OCI-M2 (cell line): Measurements from ENCODE around the gene CNKSR1.

ENCODE experiments used
- DNase-seq: peaks from one replicate; lab custom pipeline; 2025; ENCODE audit not compliant: unreplicated experiment; lab: John Stamatoyannopoulos, UW

CNKSR1 gene, protein sequence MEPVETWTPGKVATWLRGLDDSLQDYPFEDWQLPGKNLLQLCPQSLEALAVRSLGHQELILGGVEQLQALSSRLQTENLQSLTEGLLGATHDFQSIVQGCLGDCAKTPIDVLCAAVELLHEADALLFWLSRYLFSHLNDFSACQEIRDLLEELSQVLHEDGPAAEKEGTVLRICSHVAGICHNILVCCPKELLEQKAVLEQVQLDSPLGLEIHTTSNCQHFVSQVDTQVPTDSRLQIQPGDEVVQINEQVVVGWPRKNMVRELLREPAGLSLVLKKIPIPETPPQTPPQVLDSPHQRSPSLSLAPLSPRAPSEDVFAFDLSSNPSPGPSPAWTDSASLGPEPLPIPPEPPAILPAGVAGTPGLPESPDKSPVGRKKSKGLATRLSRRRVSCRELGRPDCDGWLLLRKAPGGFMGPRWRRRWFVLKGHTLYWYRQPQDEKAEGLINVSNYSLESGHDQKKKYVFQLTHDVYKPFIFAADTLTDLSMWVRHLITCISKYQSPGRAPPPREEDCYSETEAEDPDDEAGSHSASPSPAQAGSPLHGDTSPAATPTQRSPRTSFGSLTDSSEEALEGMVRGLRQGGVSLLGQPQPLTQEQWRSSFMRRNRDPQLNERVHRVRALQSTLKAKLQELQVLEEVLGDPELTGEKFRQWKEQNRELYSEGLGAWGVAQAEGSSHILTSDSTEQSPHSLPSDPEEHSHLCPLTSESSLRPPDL

DNA sequence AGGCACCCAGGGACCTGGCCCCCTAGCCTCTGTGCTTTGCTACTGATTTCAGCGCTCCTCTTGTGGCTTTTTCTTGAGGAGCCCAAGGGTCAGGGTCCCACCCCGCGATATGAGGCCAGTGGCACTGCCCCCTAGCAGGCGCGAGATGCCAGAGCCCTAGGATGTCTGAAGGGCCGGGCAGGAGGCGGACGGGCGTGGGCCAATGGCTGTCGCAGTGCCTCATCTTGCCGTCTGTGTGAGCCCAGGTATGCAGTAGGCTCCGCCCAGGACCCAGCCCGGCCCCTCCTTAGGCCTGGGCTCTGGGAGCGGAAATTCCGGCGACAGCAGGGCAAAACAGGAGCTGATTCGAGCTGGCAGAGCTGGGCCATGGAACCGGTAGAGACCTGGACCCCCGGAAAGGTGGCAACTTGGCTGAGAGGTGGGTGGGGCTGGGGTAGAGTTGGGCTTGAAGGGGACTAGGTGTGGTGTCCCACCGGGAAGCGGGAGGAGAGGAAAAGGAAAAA, at the start of gene CNKSR1:
Gene CNKSR1, plus strand, starts transcription at position 310 of the 503 bp plus-strand sequence. Its CDS starts 57 bp downstream, at position 367.
- DNase-seq: no peak

DNA sequence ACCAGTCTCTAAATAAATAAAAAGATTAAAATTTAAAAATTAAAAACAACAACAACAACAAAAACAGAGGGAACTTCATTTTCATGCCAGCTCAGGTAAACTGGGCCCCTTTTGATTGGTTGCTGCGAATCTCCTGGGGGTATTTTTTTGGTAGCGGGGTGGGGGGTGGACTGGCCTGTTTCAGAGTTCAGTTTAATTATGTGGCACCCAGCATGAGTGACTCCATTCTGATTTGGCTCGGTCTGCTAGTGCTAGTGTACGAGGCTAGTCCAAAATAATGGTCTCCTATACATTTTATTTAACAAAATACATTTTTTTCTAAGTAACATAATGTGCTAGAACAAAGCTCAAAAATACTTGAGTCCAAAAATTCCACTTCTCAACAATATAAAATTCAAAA, 47.5 kb upstream of the CNKSR1 start:
- DNase-seq: no peak

DNA sequence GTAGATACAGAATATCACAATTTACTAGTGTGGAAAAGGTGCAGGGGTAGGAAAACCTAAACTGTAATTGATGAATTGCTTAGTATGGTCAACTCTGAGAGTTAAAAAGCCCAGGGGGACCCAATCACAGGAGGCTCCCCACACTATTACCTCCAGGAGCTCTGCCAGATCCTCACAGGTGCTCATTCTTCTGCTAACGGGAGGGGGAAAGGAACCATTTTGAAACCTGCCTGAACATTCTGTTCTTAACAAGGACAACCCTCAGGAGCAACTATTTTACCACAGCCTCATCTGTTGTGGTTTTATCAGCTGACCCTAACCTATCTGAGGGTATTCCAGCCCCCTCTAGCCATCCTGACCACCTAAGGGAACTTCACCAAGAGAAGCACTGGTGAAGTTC, 46.6 kb upstream of the CNKSR1 start:
- no peak for DNase-seq

DNA sequence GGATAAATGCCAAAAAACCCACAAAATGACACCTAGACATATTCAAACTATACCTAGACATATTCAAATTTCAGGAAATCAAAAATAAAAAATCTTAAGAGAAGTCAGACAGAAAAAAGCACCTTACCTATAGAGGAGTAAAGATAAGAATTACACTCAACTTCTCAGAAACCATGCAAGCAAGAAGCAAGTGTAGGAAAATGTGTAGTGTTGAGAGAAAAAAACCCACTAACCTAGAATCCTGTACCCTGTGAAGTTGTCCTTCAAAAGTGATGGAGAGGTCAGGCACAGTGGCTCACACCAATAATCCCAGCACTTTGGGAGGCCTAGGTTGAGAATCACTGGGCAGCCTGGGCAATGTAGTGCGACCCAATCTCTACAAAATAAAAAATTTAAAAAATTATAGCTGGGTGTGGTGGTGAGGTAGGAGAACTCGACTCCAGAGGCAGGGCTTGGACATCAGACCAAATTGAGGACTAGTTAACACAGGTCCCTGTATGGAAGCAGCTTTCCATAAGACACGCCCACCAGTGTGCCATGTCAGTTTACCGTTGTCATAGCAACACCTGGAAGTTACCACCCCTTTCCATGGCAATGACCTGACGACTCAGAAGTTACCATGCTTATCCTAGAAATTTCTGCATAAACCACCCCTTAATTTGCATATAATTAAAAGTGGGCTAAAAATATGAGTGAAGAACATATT, 45.0 kb upstream of the CNKSR1 start:
- no peak for DNase-seq

DNA sequence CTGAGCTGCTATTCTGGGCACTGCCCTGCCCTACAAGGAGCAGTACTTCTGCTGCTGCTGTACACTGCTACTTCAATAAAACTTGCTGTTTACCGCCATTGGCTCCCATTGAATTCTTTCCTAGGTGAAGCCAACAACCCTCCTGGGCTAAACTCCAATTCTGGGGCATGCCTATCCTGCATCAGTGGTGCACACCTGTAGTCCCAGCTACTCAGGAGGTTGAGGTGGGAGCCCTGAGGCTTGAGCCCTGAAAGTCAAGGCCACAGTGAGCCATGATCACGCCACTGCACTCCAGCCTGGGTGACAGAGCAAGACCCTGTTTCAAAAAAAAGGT, 44.5 kb upstream of the CNKSR1 start:
- DNase-seq: no peak

DNA sequence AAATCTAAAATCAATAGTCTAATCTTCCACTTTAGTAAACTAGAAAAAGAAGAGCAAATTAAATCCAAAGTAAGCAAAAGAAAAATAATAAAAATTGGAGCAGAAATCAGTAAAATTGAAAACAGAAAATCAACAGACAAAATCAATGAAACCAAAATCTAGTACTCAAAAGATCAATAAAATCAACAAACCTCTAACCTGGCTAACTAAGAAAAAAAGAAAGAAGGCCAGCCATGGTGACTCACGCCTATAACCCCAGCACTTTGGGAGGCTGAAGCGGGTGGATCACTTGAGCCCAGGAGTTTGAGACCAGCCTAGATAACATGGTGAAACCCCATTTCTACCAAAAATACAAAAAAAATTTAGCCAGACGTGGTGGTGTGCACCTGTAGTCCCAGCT, 42.8 kb upstream of the CNKSR1 start:
- no peak for DNase-seq

DNA sequence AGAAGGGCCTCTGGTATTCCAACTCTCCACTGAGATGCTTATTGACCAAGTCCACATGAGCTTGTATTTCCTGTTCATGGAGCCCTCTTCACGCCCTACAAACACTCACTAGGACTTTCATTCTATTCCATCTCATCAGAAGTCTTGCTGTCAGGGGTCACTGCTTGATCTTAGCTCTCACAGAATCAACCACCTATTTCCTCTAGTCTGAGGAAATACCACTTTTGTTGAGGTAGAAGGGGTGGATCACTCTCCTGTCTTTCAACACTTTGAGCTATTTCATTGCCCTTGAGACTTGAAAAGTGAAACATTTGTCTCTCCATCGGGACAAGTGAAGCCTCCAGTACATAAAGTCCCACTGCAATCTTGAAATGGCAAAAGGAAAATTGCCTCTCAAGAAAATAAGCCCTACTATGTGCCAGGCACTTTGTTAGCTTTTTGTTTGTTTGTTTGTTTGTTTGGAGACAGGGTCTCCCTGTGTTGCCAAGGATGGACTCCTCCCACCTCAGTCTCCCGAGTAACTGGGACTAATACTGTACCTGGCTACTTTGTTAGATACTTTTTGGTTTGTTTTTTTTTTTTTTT, 38.2 kb upstream of the CNKSR1 start:
- DNase-seq: no peak

DNA sequence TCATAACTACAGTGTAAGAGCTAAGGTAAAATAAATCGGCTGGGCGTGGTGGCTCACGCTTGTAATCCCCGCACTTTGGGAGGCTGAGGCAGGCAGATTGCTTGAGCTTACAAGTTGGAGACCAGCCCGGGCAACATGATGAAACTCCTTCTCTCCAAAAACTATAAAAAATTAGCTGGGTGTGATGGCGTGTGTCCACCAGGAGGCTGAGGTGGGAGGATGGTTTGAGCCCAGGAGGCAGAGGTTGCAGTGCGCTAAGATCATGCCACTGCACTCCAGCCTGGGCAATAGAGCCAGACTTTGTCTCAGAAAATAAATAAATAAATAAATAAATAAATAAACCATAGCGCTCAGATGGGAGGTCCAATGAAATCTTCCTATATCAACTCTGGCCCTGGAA, 35.1 kb upstream of the CNKSR1 start:
- DNase-seq: no peak

DNA sequence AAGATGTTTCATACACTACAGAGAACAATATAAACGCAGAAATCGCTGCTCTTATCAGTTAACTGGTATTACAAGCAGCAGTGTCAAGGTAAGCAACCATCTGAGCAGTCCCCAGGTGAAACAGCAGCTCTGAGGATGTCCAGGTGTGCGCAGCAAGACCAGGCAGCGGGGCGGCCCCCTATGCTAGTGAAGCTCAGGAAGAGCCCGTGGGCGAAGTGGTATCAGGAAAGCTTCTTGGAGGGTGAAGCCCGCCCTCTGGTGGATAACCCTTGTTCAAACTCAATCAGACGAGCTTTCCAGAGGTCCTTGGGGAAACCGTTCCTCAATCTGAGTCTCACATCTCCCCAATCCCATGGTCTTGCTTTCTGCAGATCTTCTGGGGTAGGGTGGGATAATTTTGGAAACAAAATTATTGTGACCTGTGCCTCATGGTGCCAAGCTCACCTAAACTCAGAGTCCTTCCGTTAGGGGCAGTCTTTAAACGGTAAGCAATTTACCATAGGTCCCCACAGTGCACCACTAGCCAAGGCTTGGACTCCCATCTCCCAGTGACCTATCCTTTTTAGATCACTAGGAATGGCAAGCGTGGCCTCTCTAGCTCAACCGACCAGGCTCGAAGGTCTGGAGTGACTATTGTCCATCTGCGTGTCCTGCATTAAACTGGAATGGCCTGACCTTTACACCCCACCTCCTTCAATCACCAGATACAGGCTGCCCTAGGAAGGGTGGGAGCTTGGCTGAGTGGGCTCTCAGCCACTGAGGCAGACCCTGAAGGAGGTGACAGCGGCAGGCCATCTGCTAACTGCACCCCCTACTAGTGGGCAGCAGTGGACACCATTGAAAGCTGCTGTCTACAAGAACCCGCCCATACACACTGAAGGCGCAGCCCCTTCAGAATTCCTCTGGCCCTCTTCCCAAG, 32.0 kb upstream of the CNKSR1 start:
- peak; percentile 36 for DNase-seq

DNA sequence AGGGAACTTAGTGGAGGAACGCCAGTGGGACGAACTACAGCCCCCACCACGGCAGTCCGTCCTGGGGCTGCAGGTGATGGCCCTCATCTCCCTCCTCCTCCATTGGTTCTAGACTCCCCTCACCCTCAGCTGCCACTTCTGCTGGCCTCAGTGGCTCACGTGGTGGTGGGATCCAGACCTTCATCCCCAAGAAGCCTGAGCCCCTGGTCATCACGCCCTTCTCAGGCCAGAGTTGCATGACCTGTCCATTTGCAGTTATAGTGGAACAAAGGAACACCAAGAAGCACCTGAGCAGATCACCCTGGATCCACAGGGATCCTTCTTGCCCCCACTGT, 31.4 kb upstream of the CNKSR1 start:
- DNase-seq: no peak

DNA sequence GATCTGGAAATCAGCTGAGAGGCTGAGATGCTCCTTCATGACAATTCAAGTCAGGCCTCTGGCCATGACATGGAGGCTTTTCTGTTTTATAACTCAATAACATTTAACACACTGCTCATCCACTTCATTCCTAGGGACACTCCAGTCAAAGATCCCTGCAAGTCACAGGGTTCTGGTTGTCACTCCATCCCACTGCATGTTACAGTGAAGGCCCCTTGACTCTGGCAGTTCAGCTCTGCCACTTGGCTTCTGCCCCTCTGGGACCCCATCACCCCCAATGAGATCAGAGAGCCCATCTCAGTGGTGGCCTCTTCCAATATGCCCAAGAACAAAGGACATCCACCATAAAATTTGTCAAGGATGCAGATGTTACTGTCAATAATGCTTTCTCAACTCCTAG, 28.4 kb upstream of the CNKSR1 start:
- no peak for DNase-seq

DNA sequence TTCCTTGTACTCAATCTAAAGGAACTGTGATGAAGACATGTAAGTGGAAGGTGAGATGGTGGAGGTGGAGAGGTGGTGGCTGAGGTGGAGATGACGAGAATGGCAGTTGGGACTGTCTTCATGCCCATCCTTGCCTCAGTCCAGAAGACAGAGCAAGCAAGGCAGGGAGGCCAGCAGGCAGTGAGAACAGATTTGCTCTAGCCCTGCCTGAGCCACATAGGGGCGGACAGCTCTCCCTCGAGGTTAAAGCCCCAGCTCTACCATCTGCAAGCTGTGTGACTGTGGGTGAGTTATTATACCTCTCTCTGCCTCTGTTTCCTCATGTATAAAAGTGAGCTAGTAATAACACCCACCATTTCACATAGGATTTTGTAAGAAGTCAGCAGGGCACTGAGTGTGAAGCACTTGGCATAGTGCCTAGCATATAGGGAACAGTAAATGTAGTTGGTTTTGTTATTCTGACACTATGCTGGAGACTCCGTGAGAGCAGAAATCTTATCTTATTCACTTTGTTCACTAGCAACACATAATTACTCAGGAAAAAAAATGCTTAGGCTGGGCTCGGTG, 23.2 kb upstream of the CNKSR1 start:
- no peak for DNase-seq

DNA sequence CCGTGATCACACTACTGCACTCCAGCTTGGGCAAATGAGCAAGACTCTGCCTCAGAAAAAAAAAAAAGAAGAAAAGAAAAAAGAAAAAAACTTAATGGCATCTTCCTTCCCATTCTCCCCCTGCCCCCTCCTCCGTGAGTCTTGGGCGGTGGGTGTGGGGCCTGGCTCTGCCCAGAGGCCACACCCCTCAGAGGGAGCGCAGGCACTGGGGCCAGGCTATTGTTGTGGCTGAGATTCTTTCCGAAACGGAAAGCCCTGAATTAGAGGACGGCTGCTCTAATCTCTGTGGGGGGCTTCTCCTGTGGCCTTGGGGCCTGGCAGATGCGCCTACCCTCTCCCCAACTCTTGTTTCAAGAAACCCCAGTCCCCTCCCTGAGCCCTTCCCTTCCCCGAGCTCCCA, 22.5 kb upstream of the CNKSR1 start:
- no peak for DNase-seq

DNA sequence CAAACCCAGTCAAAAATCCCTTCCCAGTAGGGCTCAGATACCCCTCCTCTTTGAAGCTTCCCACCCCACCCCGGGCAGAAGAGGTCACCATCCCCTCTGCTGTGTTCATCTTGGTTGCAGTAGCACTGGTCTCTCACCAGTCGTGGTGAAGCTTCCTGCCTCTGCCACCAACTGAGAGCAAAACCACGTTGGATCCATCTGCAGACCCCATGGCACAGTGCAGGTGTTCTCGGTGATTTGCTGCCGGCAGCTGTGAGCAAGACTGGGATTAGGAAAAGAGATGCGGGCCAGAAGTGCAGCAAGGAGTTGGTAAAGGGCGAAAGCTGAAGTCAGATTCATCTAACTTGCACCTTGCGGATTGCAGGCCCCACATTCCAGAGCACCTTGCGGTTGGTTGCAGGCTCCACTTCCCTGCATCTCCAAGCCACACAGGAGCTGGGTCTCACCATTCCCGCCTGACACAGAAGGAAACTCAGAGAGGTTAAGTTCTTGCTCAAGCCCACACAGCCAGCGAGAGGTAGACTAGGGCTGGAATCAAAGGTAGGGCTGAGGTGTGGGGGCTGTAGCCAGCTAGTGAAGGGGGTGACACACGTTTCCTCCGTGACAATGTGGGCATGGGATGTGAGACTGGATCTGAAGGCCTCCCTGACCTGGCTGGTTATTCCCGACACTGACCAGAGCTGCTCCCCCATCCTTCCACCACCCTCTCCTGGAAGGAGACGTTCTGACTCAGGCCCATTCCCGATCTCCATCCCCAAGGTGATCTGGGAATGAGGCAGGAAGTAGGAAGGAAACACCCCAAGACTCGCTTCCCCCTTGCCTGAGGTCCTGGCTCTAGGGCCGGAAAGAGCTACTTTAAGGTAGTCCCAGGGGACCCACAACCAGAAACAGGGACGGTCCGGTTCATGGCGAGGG, 21.7 kb upstream of the CNKSR1 start:
- no peak for DNase-seq

DNA sequence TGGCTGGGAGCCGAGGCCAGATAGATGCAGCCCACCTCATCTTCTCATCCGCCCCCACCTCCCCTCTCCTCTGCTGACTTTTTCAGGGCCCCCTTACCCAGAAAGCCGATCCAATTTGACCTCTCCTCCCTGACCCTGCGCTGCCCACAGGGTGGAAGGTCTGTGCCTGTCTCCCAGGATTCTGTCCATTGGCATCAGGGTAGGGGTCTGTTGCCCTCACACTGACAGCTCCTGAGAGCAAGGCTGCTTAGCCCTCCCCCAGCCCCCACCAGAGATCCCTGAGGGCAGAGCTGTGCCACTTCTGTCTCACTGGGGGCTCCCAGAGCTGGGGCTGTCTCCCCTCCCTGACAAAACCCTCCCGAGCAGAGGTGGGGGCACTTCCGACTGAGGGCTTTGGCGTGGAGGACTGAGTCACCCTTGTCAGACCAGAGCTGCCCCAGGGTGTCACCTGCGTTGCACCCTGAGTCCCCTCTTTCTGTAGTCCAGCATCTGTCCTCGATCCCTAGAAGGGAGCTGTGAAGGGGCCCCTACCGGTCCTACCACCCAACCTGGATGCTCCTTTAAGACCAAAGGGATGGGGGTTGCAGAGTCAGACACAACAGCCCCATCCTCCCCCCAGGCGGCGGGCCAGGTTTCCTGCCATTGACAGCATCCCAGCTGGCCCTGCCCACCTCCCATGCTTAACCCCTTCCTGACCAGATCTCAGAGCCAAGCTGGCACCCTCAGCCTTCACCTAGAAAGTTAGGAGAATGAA, 20.8 kb upstream of the CNKSR1 start:
- no peak for DNase-seq

DNA sequence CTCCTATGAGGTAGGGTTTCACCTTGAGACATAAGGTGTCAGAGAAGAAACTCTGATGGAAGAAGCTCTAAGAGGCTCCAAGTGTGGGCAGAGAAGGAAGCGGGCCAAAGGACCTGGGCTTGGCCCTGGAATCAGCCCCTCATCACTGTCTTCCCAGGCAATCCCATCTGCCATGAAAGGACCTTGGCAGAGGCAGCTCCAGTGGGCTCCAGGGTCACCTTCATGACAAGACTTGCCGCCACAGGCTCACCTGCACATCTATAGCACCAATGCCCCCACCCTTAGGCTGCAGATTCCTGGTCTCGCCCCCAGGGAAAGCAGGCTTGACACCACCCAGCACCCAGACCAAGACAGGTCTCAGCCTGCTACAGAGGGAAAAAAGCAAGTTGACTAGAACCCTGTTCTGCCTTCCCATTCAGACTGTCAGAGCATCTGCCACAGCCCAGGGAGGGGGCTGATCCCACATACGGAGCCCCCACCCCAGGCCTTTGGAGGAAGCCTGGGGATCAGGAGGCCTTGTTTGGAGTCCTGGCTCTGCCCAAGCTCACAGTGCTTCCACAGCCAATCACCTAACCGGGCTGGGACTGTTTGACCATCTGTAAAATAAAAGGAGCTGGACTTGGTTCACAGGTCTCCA, 18.9 kb upstream of the CNKSR1 start:
- DNase-seq: no peak

DNA sequence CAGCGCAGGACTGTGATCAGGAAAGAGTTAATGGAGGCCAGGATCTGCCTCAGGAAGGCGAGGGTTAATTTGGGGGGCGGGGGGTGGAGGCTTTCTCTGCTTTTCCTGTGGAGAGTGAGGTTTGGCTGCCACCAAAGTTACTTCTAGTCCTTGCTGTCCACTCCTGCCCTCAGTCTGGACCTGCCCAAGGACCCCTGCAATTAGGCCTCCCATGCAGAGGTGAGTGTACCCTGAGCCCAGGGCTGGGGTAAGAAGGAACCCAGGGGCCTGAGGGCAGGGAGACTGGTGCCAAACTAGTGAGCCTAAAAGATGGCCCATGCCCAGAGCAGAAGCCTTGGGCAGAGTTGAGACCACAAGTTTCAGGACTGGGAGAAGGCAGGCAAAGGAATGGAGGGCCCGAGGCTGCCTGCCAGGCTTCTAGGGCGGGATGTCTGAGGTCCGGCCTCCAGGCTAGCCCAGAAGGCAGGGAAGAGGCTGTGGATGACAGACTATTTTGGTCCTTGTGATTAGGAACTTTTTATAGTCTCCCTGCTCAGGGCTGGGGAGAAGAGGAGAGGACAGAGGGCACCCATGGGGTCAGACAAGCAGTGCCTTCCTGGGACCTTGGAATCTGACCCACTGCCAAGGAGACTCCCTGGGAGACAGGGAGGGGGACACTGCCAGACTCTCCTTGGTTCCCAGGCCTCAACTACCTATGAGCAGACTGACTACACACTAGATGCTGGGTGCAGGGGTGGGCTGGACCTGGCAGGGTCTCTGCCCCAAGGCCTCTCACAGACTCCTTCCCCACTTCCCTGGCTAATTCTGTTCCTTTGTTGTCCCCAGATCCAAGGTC, 18.2 kb upstream of the CNKSR1 start, which contains the start of gene FAM110D:
Gene FAM110D, plus strand, starts transcription at position 172 of the 835 bp plus-strand sequence. CDS start 2,213 bp downstream, outside the sequence.
- no peak for DNase-seq
